Vagina (tissue), 2 donors: ENCODE results near the gene TEX2. TPM values are rescaled to one million over a fixed set of nuclear protein-coding genes. Genes with fewer than 3 reads are reported as not detected.

Experiments
- DNase-seq, 2 donors: peaks; one replicate each; pipeline ENCODE4 v3.0.0-alpha.2; 2017; ENCODE audit errors: extremely low spot score in 2 of 2
- H3K27ac ChIP-seq: fragments of 200-600 bp; sonication (generic); one replicate; pipeline ENCODE4 v1.5.1; 2019
- H3K27me3 ChIP-seq: fragments of 200-600 bp; sonication (generic); one replicate; pipeline ENCODE4 v1.5.1; 2019
- H3K36me3 ChIP-seq, 2 donors: fragments of 200-600 bp; sonication (generic); one replicate each; pipeline ENCODE4 v1.5.1; 2017 to 2019
- H3K4me1 ChIP-seq: fragments of 200-600 bp; sonication (generic); one replicate; pipeline ENCODE4 v1.5.1; 2019
- H3K4me3 ChIP-seq, 2 donors: fragments of 200-600 bp; sonication (generic); 1 replicate in 1 of 2; 2 replicates in 1 of 2; pipeline ENCODE4 v1.5.1; 2016 to 2019
- H3K9me3 ChIP-seq: fragments of 200-600 bp; sonication (generic); one replicate; pipeline ENCODE4 v1.5.1; 2019
- POLR2A ChIP-seq, 2 donors: fragments of 450-650 bp; IDR thresholded peaks; one replicate each; pipeline ENCODE4 v1.6.1; 2017; ENCODE audit warnings: antibody characterized with exemption in 2 of 2, mild to moderate bottlenecking in 2 of 2, moderate library complexity in 2 of 2
- POLR2AphosphoS5 ChIP-seq, 2 donors: sonication (generic); formaldehyde crosslinking; IDR thresholded peaks; one replicate each; pipeline ENCODE4 v1.9.0; 2017; ENCODE audit warnings: antibody characterized with exemption in 2 of 2, mild to moderate bottlenecking in 2 of 2, low read depth in 1 of 2; ENCODE audit not compliant: insufficient read depth in 1 of 2
- intact Hi-C: fragments of 100-400 bp; cut with DNase I; formaldehyde crosslinking; loops from one replicate; pipeline ENCODE4 v1.15.1; 2023
- total RNA-seq: library from RNA; depleted of rRNA; stranded (reverse); fragments of >200 nt; gene quantifications from one replicate; pipeline ENCODE4 v1.2.3, GENCODE V29; 2016
- TF ChIP-seq, protein P1 (sequence below), 3 experiments: fragments of 450-650 bp in 2 of 3; fragments of 200-600 bp in 1 of 3; sonication (generic) in 1 of 3; IDR thresholded peaks; one replicate each; pipeline ENCODE4 v1.5.1; 2017 to 2019; ENCODE audit warnings: antibody characterized with exemption in 3 of 3, mild to moderate bottlenecking in 2 of 3, moderate library complexity in 2 of 3

TEX2 gene
- total RNA-seq, 1 donor from 2014 or later, result 32.4 TPM

DNA sequence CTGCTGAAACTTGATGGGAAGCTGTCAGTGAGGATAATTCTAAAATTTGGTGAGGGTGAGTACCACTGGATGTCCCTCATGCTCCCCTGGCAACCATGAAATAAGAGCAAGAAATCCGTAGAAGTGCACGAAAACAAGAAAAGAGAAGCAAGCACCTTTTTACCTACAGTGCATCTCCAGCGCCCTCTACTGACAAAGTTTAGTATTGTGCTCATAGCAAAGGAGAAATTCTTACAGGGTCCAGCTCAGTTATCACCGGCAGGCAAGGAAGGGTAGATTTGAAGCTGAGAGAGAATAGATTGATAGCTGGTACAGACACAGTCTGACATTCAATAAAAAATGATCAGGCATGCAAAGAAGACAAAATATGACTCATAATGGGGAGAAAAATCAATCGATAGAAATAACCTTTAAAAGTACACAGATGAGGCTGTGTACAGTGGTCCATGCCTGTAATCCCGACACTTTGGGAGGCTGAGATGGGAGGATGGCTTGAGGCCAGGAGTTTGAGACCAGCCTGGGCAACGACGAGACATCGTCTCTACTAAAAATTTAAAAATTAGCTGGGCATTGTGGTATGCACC is 28.3 kb upstream of the TEX2 start:
- H3K4me3 ChIP-seq, result no peak overlapping the region
- TF ChIP-seq POLR2AphosphoS5 (IDR thresholded peaks at IDR 0.05; ENCODE audit: insufficient read depth in 1 of 2, low read depth in 1 of 2) (no peak), POLR2A (IDR thresholded peaks at IDR 0.05) (no peak)
- TF ChIP-seq, protein P1, sequence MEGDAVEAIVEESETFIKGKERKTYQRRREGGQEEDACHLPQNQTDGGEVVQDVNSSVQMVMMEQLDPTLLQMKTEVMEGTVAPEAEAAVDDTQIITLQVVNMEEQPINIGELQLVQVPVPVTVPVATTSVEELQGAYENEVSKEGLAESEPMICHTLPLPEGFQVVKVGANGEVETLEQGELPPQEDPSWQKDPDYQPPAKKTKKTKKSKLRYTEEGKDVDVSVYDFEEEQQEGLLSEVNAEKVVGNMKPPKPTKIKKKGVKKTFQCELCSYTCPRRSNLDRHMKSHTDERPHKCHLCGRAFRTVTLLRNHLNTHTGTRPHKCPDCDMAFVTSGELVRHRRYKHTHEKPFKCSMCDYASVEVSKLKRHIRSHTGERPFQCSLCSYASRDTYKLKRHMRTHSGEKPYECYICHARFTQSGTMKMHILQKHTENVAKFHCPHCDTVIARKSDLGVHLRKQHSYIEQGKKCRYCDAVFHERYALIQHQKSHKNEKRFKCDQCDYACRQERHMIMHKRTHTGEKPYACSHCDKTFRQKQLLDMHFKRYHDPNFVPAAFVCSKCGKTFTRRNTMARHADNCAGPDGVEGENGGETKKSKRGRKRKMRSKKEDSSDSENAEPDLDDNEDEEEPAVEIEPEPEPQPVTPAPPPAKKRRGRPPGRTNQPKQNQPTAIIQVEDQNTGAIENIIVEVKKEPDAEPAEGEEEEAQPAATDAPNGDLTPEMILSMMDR (IDR thresholded peaks at IDR 0.05), result no peak
- H3K4me1 ChIP-seq, result no peaks in the 10 kb centered on the region

DNA sequence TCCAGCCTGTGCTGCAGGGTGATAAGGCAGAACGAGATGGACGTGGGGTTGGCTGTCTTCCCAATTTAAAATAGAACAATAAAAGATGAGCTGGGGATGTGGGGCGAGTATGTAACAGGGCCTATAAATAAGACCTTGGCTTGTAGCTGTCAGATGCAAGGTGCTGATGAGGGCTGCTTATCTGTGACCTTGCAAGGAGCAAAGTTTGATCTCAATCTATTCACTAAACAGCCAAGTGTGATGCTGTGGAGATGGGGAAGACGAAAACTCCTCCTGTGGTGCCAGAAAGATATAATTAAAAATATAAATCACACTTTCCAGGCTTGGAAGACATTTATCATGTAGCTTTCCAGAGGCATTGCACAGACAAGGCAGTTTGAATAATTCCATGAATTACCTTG is 26.7 kb upstream of the TEX2 start:
- Histone ChIP-seq H3K36me3 (no peaks in the 10 kb centered on the region), H3K4me3 (no peak overlapping the region), H3K4me1 (no peaks in the 10 kb centered on the region), H3K27me3 (no peaks in the 10 kb centered on the region), H3K27ac (no peak overlapping the region), H3K9me3 (no peaks in the 10 kb centered on the region)
- no peak for DNase-seq
- TF ChIP-seq POLR2AphosphoS5 (IDR thresholded peaks at IDR 0.05; ENCODE audit: insufficient read depth in 1 of 2, low read depth in 1 of 2) (no peak), POLR2A (IDR thresholded peaks at IDR 0.05) (no peak)
- TF ChIP-seq, protein P1 (IDR thresholded peaks at IDR 0.05), result no peak
- intact Hi-C loops, result no loop called here

More for the DNA sequence above, 28.3 kb upstream of the TEX2 start:
- no peak for DNase-seq
- Histone ChIP-seq H3K9me3 (no peaks in the 10 kb centered on the region), H3K27ac (no peak overlapping the region), H3K36me3 (no peaks in the 10 kb centered on the region), H3K27me3 (no peaks in the 10 kb centered on the region)
- intact Hi-C loops, result no loop called here

DNA sequence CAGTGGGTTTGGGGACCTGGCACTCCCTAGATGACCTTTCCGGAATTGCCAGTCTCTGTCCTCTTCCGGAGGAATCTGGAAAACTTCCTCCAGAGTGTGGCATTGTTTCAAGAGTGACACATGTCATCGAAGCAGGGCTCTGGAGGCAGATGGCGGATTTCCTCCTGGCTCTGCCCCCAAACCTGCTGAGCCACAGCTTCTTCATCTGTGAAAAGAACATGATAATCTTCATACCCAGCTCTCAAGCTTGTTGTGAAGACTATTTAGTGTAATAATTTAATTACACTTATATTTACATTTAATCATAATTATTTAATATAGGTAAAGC is 19.7 kb upstream of the TEX2 start:
- H3K4me1 ChIP-seq, result peaks cover 13% of the 10 kb centered on the region
- no peaks in the 10 kb centered on the region for H3K27me3 ChIP-seq
- no peak for DNase-seq
- intact Hi-C loops, result no loop called here
- H3K4me3 ChIP-seq, result no peak overlapping the region
- no peak overlapping the region for H3K27ac ChIP-seq
- H3K9me3 ChIP-seq, result no peaks in the 10 kb centered on the region
- no peaks in the 10 kb centered on the region for H3K36me3 ChIP-seq
- TF ChIP-seq POLR2AphosphoS5 (IDR thresholded peaks at IDR 0.05; ENCODE audit: insufficient read depth in 1 of 2, low read depth in 1 of 2) (no peak), POLR2A (IDR thresholded peaks at IDR 0.05) (no peak)
- TF ChIP-seq, protein P1 (IDR thresholded peaks at IDR 0.05), result no peak

DNA sequence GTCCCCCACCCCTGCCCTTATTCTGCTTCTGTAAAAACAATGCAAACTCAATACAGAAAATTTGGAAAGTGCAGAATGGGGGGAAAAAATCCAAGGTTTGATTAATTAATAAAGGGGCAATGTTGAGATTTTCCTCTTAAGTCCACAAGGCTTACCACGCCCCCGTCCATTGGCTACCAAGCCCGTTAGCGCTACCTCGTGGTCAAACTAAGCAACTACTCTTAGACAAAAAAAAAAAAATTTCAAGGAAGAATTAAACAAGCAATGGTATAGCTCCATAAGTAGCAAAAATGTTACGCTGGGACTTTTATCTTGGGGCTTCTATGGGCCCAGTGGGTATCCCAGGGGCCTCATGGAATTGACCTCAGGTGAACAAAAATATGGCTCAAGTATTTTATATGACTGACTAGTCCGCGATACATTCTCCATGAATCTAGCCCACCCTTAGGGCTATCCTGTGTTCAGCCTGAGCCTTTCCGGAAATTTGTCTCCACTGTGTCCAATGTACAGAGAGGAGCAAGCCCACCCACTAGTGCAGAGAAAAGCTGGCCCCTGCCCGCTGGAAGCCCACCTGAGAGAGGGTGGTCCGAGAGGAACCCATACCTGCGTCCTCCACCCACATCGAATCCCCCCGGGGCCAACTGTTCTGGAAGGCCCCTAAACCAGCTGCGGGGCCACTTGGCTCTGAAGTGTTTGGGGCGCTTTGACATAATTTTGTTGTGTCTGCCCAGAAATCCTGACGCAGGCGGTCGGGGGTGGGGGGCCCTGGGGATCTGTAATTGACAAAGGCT is 19.1 kb upstream of the TEX2 start:
- Histone ChIP-seq H3K36me3 (no peaks in the 10 kb centered on the region), H3K9me3 (no peaks in the 10 kb centered on the region), H3K4me3 (no peak overlapping the region), H3K27me3 (no peaks in the 10 kb centered on the region), H3K4me1 (peaks cover 13% of the 10 kb centered on the region), H3K27ac (no peak overlapping the region)
- intact Hi-C loops, result no loop called here
- DNase-seq, result no peak
- TF ChIP-seq POLR2A (IDR thresholded peaks at IDR 0.05), result no peak
- TF ChIP-seq, protein P1 (IDR thresholded peaks at IDR 0.05), result peak; percentile 56 to 60 (median 59)
- peak in 1 of 2 donors; percentile 41 for TF ChIP-seq POLR2AphosphoS5 (IDR thresholded peaks at IDR 0.05; ENCODE audit: insufficient read depth in 1 of 2, low read depth in 1 of 2)

DNA sequence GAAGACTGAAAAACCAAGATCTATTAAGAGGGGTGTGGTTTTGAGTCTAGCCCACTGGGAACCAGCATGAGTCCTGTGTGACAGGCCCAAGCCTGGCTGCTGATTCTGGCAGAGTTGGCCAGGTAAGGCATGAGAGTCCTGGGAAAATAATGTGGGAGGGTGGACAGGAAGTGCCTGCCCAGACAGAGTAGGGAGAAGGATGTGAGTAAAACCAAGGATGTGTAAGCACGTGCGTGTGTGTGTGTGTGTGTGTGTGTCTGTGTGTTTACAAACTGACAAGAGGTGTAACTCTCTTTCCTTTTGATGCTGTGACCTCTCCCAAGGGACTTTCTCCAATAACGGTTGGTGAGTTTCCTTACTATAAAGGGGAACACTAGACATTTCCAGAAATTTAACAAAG is 15.6 kb upstream of the TEX2 start:
- H3K36me3 ChIP-seq, result no peaks in the 10 kb centered on the region

More for the DNA sequence above, 15.6 kb upstream of the TEX2 start:
- TF ChIP-seq POLR2A (IDR thresholded peaks at IDR 0.05) (no peak), POLR2AphosphoS5 (IDR thresholded peaks at IDR 0.05; ENCODE audit: insufficient read depth in 1 of 2, low read depth in 1 of 2) (no peak)
- TF ChIP-seq, protein P1 (IDR thresholded peaks at IDR 0.05), result no peak
- Histone ChIP-seq H3K27me3 (no peaks in the 10 kb centered on the region), H3K27ac (peak overlapping the region; percentile 46), H3K4me3 (no peak overlapping the region), H3K9me3 (no peaks in the 10 kb centered on the region), H3K4me1 (peaks cover 13% of the 10 kb centered on the region)
- intact Hi-C loops, result no loop called here
- no peak for DNase-seq
